GM19238 (cell line): Measurements from ENCODE around the gene ABCA2.

ENCODE experiments used
- DNase-seq: peaks from one replicate; pipeline ENCODE4 v3.0.0; 2011; ENCODE audit warnings: low spot score; ENCODE audit not compliant: insufficient read length

ABCA2 gene

GRCh38 chr9:137030006-137030405 is 2.0 kb upstream of the ABCA2 start:
- no peak for DNase-seq

- peak; percentile 77 for DNase-seq
Measured at GRCh38 chr9:137029058-137029936, 1.3 kb upstream of the ABCA2 start.

- DNase-seq: peak; percentile 67
Measured at GRCh38 chr9:137028263-137029057, 423 bp upstream of the ABCA2 start.

GRCh38 chr9:137026828-137027227 is 1.2 kb downstream of the ABCA2 start:
- DNase-seq: no peak

- DNase-seq: no peak
Measured at GRCh38 chr9:137026384-137026783, 1.7 kb downstream of the ABCA2 start.

- no peak for DNase-seq
Measured at GRCh38 chr9:137025517-137025966, 2.5 kb downstream of the ABCA2 start.

GRCh38 chr9:137023583-137023991 is 4.5 kb downstream of the ABCA2 start:
- DNase-seq: no peak

- DNase-seq: no peak
Measured at GRCh38 chr9:137023157-137023556, 4.9 kb downstream of the ABCA2 start.

GRCh38 chr9:137022662-137023008 is 5.4 kb downstream of the ABCA2 start:
- DNase-seq: no peak

- no peak for DNase-seq
Measured at GRCh38 chr9:137021979-137022661, 5.9 kb downstream of the ABCA2 start.

- DNase-seq: no peak
Measured at GRCh38 chr9:137021568-137021978, 6.5 kb downstream of the ABCA2 start.

- no peak for DNase-seq
Measured at GRCh38 chr9:137020771-137021567, 7.1 kb downstream of the ABCA2 start.

- DNase-seq: no peak
Measured at GRCh38 chr9:137019891-137020683, 8.0 kb downstream of the ABCA2 start.

- DNase-seq: no peak
Measured at GRCh38 chr9:137018761-137019559, 9.1 kb downstream of the ABCA2 start.

GRCh38 chr9:137017791-137018497 is 10.1 kb downstream of the ABCA2 start:
- DNase-seq: no peak

- no peak for DNase-seq
Measured at GRCh38 chr9:137017071-137017470, 11.0 kb downstream of the ABCA2 start.

GRCh38 chr9:137016436-137016835 is 11.6 kb downstream of the ABCA2 start:
- no peak for DNase-seq

GRCh38 chr9:137015976-137016375 is 12.1 kb downstream of the ABCA2 start:
- DNase-seq: no peak

GRCh38 chr9:137015540-137015930 is 12.5 kb downstream of the ABCA2 start:
- no peak for DNase-seq
